ENCODE results near the gene CDH22. TPM values are rescaled to one million over a fixed set of nuclear protein-coding genes. Genes with fewer than 3 reads are reported as not detected.

Gene CDH22
- total RNA-seq, 1 donor from 2014 or later, result 0.09 TPM

DNA sequence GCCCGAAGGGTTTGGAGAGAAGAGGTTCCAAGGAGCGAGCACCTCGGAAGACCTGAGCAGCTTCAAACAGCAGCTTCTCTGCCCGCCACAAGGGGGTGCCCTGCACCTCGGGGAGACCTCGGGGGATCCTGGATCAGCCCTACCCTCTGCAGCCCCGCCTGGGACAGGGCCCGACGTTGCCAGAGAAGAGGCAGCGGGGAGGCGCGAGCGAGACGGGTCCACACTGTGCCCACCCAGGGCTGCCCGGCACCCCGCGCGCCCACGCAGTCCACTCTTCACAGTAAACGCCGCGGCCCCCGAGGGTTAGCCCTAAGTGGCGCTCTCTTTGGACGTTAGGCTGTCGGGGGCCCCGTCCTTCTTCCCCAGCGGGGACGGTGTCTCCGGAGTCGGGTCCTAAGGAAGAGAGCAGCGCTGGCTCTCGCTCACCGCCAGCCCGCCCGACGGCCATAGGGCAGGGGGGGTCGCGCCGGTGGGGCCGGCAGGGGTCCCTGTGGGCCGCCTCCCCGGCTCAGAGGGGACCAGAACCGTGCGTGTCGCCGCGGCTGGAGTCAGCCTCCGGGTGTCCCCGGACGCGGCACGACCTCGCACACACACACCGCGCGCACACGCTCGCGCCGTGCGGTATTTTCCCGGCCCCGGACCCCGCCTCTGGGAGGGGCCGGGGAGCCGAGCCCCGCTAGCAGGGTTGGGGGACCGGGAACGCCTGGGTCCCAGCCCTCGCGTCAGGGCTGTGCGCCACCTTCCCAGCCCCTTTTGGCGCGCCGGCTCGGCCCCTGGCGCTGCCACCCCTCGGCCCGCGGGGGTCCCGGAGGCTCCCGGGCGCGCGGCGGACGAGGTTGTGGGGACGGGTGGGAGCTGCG is 929 bp downstream of the CDH22 start:
- no peaks in the 10 kb centered on the region for H3K9me3 Mint-ChIP-seq
- TF ChIP-seq CTCF (conservative IDR thresholded peaks at IDR 0.05), result peak; percentile 81
- peak; percentile 51 for DNase-seq (ENCODE audit: low read depth, low spot score)

GRCh38 chr20:46306743-46307138 is 1.6 kb downstream of the CDH22 start:
- no peak for TF ChIP-seq CTCF (conservative IDR thresholded peaks at IDR 0.05)
- Mint-ChIP-seq H3K9me3 (no peaks in the 10 kb centered on the region), H3K27me3 (ENCODE audit: low read depth) (peaks cover 92% of the 10 kb centered on the region), H3K4me3 (peak overlapping the region; percentile 75), H3K4me1 (peaks cover 7% of the 10 kb centered on the region), H3K36me3 (ENCODE audit: low read depth) (no peaks in the 10 kb centered on the region), H3K27ac (ENCODE audit: unreplicated experiment) (no peak overlapping the region)
- no peak for DNase-seq (ENCODE audit: low read depth, low spot score)

More for the DNA sequence above, 929 bp downstream of the CDH22 start:
- no peaks in the 10 kb centered on the region for H3K36me3 Mint-ChIP-seq (ENCODE audit: low read depth)
- no peak overlapping the region for H3K27ac Mint-ChIP-seq (ENCODE audit: unreplicated experiment)
- H3K4me3 Mint-ChIP-seq, result no peak overlapping the region
- peaks cover 92% of the 10 kb centered on the region for H3K27me3 Mint-ChIP-seq (ENCODE audit: low read depth)
- peaks cover 14% of the 10 kb centered on the region for H3K4me1 Mint-ChIP-seq

DNA sequence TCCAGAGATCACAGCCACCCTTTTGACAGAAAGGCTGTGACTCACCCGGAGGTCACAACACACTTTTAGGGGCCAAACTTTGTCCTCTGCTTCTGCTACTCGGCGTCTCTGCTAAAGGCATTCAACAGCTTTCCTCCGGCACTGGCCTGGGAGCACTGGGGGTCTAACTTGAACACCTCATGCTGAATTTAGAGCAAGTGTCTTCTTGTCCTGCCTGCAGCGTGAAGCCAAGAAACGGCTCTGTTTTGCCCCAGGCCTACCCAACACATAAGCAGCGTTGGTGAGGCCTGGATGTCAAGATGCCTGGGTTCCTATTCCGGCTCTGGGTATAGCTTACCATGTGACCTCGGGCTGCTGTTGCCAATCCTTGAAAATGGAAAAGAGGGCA is 2.3 kb downstream of the CDH22 start:
- H3K4me1 Mint-ChIP-seq, result peaks cover 4% of the 10 kb centered on the region
- no peak for TF ChIP-seq CTCF (conservative IDR thresholded peaks at IDR 0.05)
- H3K27ac Mint-ChIP-seq (ENCODE audit: unreplicated experiment), result no peak overlapping the region
- no peak for DNase-seq (ENCODE audit: low read depth, low spot score)
- peaks cover 87% of the 10 kb centered on the region for H3K27me3 Mint-ChIP-seq (ENCODE audit: low read depth)
- H3K4me3 Mint-ChIP-seq, result peak overlapping the region; percentile 31
- H3K36me3 Mint-ChIP-seq (ENCODE audit: low read depth), result no peaks in the 10 kb centered on the region
- no peaks in the 10 kb centered on the region for H3K9me3 Mint-ChIP-seq

GRCh38 chr20:46305331-46305972 is 2.8 kb downstream of the CDH22 start:
- H3K4me1 Mint-ChIP-seq, result peaks cover 4% of the 10 kb centered on the region
- TF ChIP-seq CTCF (conservative IDR thresholded peaks at IDR 0.05), result no peak
- H3K4me3 Mint-ChIP-seq, result peak overlapping the region; percentile 4
- H3K27ac Mint-ChIP-seq (ENCODE audit: unreplicated experiment), result no peak overlapping the region
- H3K9me3 Mint-ChIP-seq, result no peaks in the 10 kb centered on the region
- no peaks in the 10 kb centered on the region for H3K36me3 Mint-ChIP-seq (ENCODE audit: low read depth)
- no peak for DNase-seq (ENCODE audit: low read depth, low spot score)
- H3K27me3 Mint-ChIP-seq (ENCODE audit: low read depth), result peaks cover 86% of the 10 kb centered on the region

DNA sequence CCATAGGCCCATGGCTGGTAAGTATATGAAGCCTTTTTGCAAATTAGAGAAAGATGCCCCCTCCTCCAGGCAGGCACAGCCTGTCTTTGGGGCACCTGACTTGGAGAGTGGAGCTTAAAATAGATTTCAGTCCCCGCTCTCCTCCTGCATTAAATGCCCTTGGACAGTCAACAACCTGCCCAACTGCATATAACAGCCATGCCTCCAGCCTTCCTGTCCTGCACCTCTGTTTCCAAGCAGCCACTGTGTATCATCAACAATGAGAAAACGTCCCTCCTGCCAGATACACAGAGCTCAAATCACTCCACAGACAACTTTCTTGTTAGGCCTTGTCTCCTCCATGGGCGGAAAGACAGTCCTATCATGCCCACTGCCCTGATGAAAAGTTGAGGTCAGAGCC is 3.4 kb downstream of the CDH22 start:
- Mint-ChIP-seq H3K4me3 (peak overlapping the region; percentile 1), H3K9me3 (no peaks in the 10 kb centered on the region), H3K27ac (ENCODE audit: unreplicated experiment) (no peak overlapping the region), H3K4me1 (peaks cover 4% of the 10 kb centered on the region), H3K36me3 (ENCODE audit: low read depth) (no peaks in the 10 kb centered on the region), H3K27me3 (ENCODE audit: low read depth) (peaks cover 86% of the 10 kb centered on the region)
- no peak for DNase-seq (ENCODE audit: low read depth, low spot score)
- no peak for TF ChIP-seq CTCF (conservative IDR thresholded peaks at IDR 0.05)

All from neural crest cell (in vitro differentiated cells).